Endothelial cell of umbilical vein (primary cell): ENCODE results near the gene TCN2. TPM values are rescaled to one million over a fixed set of nuclear protein-coding genes. Genes with fewer than 3 reads are reported as not detected.

Experiments used
- BruUV-seq: library from RNA; stranded (reverse); fragments of 400-500 nt; replicated peaks from 2 replicates; lab custom pipeline; 2021; lab: Mats Ljungman, UMichigan
- CTCF ChIA-PET: fragments of 300-600, 350-600 bp; sonication (Branson Sonifier 250); formaldehyde crosslinking; loops from one replicate; lab custom pipeline; 2021; ENCODE audit warnings: antibody characterized with exemption, inconsistent platforms; lab: Charles Lee
- POLR2A ChIA-PET: fragments of 300-600, 350-600 bp; sonication (Branson Sonifier 250); formaldehyde crosslinking; loops from one replicate; lab custom pipeline; 2021; ENCODE audit warnings: antibody characterized with exemption, inconsistent platforms; lab: Charles Lee
- DNase-seq: peaks from one replicate; pipeline ENCODE4 v3.0.0-alpha.2; 2011; ENCODE audit warnings: low read depth, low spot score
- FAIRE-seq: peaks from 2 replicates; lab custom pipeline; 2011; peaks lifted over from hg19 to GRCh38; lab: Jason Lieb, UNC
- H2AFZ ChIP-seq: 2 replicates; pipeline ENCODE4 v1.6.0; 2012; ENCODE audit warnings: low read depth, low read length, control low read depth, inconsistent platforms
- H3K27ac ChIP-seq: 2 replicates; pipeline ENCODE4 v1.5.1; 2011; ENCODE audit warnings: low read depth, mild to moderate bottlenecking, control low read depth, low read length, moderate library complexity; ENCODE audit not compliant: insufficient read depth
- H3K27me3 ChIP-seq, 2 experiments: 2 replicates each; pipeline versions ENCODE4 v1.6.0 to v1.6.1; 2011; ENCODE audit warnings: low read length in 2 of 2, mixed read lengths in 1 of 2; ENCODE audit not compliant: control insufficient read depth in 2 of 2, insufficient read depth in 2 of 2
- H3K36me3 ChIP-seq, 2 experiments: 2 replicates in 1 of 2; 3 replicates in 1 of 2; pipeline ENCODE4 v1.5.1; 2011; ENCODE audit warnings: low read length in 2 of 2, mild to moderate bottlenecking in 1 of 2, moderate library complexity in 1 of 2; ENCODE audit not compliant: control insufficient read depth in 2 of 2, insufficient read depth in 2 of 2; ENCODE audit errors: extremely low read depth in 1 of 2
- H3K4me1 ChIP-seq: 3 replicates; pipeline ENCODE4 v1.5.1; 2011; ENCODE audit warnings: mild to moderate bottlenecking, low read length; ENCODE audit not compliant: control insufficient read depth, insufficient read depth; ENCODE audit errors: extremely low read depth
- H3K4me2 ChIP-seq: 2 replicates; pipeline ENCODE4 v1.6.1; 2011; ENCODE audit warnings: low read length, control low read depth, mixed read lengths; ENCODE audit not compliant: insufficient read depth
- H3K4me3 ChIP-seq, 3 experiments: fragments of 200-600 bp in 1 of 3; sonication (generic), shearing (Covaris generic) in 1 of 3; replicated peaks in 1 of 3; 2 replicates each; pipeline ENCODE4 v1.5.1; 2011 to 2016; ENCODE audit warnings: control low read depth in 3 of 3, low read length in 3 of 3, mild to moderate bottlenecking in 2 of 3, inconsistent platforms in 1 of 3, low read depth in 1 of 3, moderate library complexity in 1 of 3; ENCODE audit not compliant: insufficient read depth in 1 of 3
- H3K79me2 ChIP-seq: 2 replicates; pipeline ENCODE4 v1.6.0; 2012; ENCODE audit warnings: low read length, inconsistent platforms; ENCODE audit not compliant: control insufficient read depth, insufficient read depth
- H3K9ac ChIP-seq: replicated peaks from 2 replicates; pipeline ENCODE3; 2011; ENCODE audit warnings: low read length, control low read depth; ENCODE audit not compliant: insufficient read depth; ENCODE audit errors: extremely low read depth
- H3K9me1 ChIP-seq: replicated peaks from 3 replicates; pipeline ENCODE4 v1.6.0; 2011; ENCODE audit warnings: mild to moderate bottlenecking, low read length; ENCODE audit not compliant: control insufficient read depth, insufficient read depth; ENCODE audit errors: extremely low read depth
- H3K9me3 ChIP-seq: replicated peaks from 2 replicates; pipeline ENCODE4 v1.5.1; 2012; ENCODE audit warnings: low read length, inconsistent platforms; ENCODE audit not compliant: control insufficient read depth, insufficient read depth
- H4K20me1 ChIP-seq: replicated peaks from 2 replicates; pipeline ENCODE3; 2011; ENCODE audit warnings: mild to moderate bottlenecking, low read length; ENCODE audit not compliant: control insufficient read depth, insufficient read depth; ENCODE audit errors: extremely low read depth
- CTCF ChIP-seq, 2 donors: IDR thresholded peaks; 1 replicate in 1 of 2; 2 replicates in 1 of 2; pipeline ENCODE4 v1.5.1; 2011; ENCODE audit warnings: low read length in 2 of 2, mild to moderate bottlenecking in 2 of 2, moderate library complexity in 2 of 2, control low read depth in 1 of 2, inconsistent platforms in 1 of 2, low read depth in 1 of 2; ENCODE audit not compliant: insufficient read depth in 1 of 2; ENCODE audit errors: extremely low read depth in 1 of 2
- EZH2 ChIP-seq: IDR thresholded peaks from 2 replicates; pipeline ENCODE4 v1.6.1; 2012; ENCODE audit warnings: borderline replicate concordance, low read depth, mild to moderate bottlenecking, moderate library complexity, low read length, inconsistent platforms; ENCODE audit not compliant: severe bottlenecking
- FOS ChIP-seq: IDR thresholded peaks from 2 replicates; pipeline ENCODE4 v1.6.1; 2011; ENCODE audit warnings: mild to moderate bottlenecking, low read length, moderate library complexity, borderline replicate concordance; ENCODE audit not compliant: insufficient read depth
- GATA2 ChIP-seq: IDR thresholded peaks from 2 replicates; pipeline ENCODE4 v1.7.0; 2011; ENCODE audit warnings: low read depth, mild to moderate bottlenecking, moderate library complexity, mixed read lengths, low read length; ENCODE audit not compliant: insufficient read length, insufficient read depth
- JUN ChIP-seq: IDR thresholded peaks from 2 replicates; pipeline ENCODE4 v1.6.1; 2011; ENCODE audit warnings: borderline replicate concordance, low read depth; ENCODE audit not compliant: insufficient read length, insufficient read depth
- MYC ChIP-seq: IDR thresholded peaks from one replicate; pipeline ENCODE4 v1.6.1; 2011; ENCODE audit warnings: mild to moderate bottlenecking, low read depth, low read length
- POLR2A ChIP-seq: IDR thresholded peaks from 2 replicates; pipeline ENCODE4 v1.6.1; 2012; ENCODE audit warnings: low read depth, mild to moderate bottlenecking, control low read depth, low read length
- POLR2AphosphoS5 ChIP-seq: IDR thresholded peaks from 2 replicates; pipeline ENCODE4 v1.6.1; 2012; ENCODE audit warnings: low read depth, mild to moderate bottlenecking, control low read depth, low read length, moderate library complexity; ENCODE audit not compliant: insufficient read depth
- dilution Hi-C: fragments of 300-500 bp; cut with MboI; formaldehyde crosslinking; loops from one replicate; pipeline ENCODE4 v1.15.0; 2019; ENCODE audit warnings: low sequenced_read_pairs; ENCODE audit not compliant: extremely low pct_ligation_motif_present
- intact Hi-C: fragments of 100-400 bp; cut with micrococcal nuclease; formaldehyde crosslinking; loops from one replicate; pipeline ENCODE4 v1.10.0; 2022
- polyA plus RNA-seq, 4 experiments: library from polyadenylated mRNA; depleted of rRNA in 3 of 4; stranded (reverse) in 3 of 4; unstranded in 1 of 4; fragments of >200 nt; gene quantifications; 2 replicates each; pipeline versions ENCODE4 v1.2.1 to v1.2.3, GENCODE V29; 2011 to 2012; ENCODE audit warnings: missing spikeins in 1 of 4
- total RNA-seq: library from RNA; stranded (reverse); gene quantifications from 2 replicates; pipeline ENCODE4 v1.2.3, GENCODE V29; 2021
- TF ChIP-seq, protein P1 (sequence below): IDR thresholded peaks from 2 replicates; pipeline ENCODE4 v1.6.1; 2011; ENCODE audit not compliant: insufficient read depth, insufficient read length

TCN2 gene
- total and polyA plus RNA-seq, 2 donors (not counting 3 experiments of a cell fraction or from before 2014, with no cell fraction given): 80.6 to 188 TPM

GRCh38 chr22:30607300-30607930 is 441 bp downstream of the TCN2 start:
- peak overlapping the region; percentile 39 for H3K4me2 ChIP-seq
- H3K4me3 ChIP-seq: peak overlapping the region in 2 of 3 experiments; percentile 21 to 35
- H3K36me3 ChIP-seq: peaks cover 0 to 10% of the 10 kb centered on the region in 2 experiments
- H3K79me2 ChIP-seq: no peaks in the 10 kb centered on the region
- no peaks in the 10 kb centered on the region for H3K9me1 ChIP-seq
- no peak for TF ChIP-seq POLR2AphosphoS5
- no peak for TF ChIP-seq POLR2A
- no peak for TF ChIP-seq JUN
- no peak for TF ChIP-seq EZH2
- TF ChIP-seq, protein P1, sequence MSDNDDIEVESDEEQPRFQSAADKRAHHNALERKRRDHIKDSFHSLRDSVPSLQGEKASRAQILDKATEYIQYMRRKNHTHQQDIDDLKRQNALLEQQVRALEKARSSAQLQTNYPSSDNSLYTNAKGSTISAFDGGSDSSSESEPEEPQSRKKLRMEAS: no peak
- no peak for TF ChIP-seq MYC
- no peak for TF ChIP-seq CTCF (IDR thresholded peaks at IDR 0.05; ENCODE audit: extremely low read depth in 1 of 2, insufficient read depth in 1 of 2, low read depth in 1 of 2, low read length in 2 of 2)
- TF ChIP-seq FOS: no peak
- no peak for TF ChIP-seq GATA2
- intact Hi-C loops: loop anchor here (1.0 to 10.0 kb wide), 4 partner anchors 27 to 215 kb away; partner anchors contain the start of gene MTFP1
- no peaks in the 10 kb centered on the region for H4K20me1 ChIP-seq
- dilution Hi-C loops: no loop called here
- H3K27me3 ChIP-seq: no peaks in the 10 kb centered on the region
- H3K9ac ChIP-seq: peak overlapping the region; percentile 39
- FAIRE-seq (no peak), DNase-seq (no peak)
- CTCF ChIA-PET: interaction anchor here (0.6 to 5.2 kb wide), 9 partner anchors 8 to 149 kb away, joined by 3 to 59 read pairs (median 6); partner anchors contain the start of genes PES1 and SLC35E4
- peaks cover 37% of the 10 kb centered on the region for H3K4me1 ChIP-seq
- POLR2A ChIA-PET: interaction anchor here (0.8 to 1.8 kb wide), 3 partner anchors 16 to 147 kb away, joined by 5 to 8 read pairs (median 8); partner anchors contain the start of gene PES1
- H2AFZ ChIP-seq: no peak overlapping the region
- peak overlapping the region; percentile 73 for H3K27ac ChIP-seq
- TSS peak; percentile 73 for BruUV-seq
- no peaks in the 10 kb centered on the region for H3K9me3 ChIP-seq
